ENCODE results near the gene SACS. TPM values are rescaled to one million over a fixed set of nuclear protein-coding genes. Genes with fewer than 3 reads are reported as not detected.
A peak's percentile ranks its signal among the peaks of the same experiment; 100 is the strongest.

Gene SACS
- total and polyA plus RNA-seq, 2 donors (not counting 3 experiments of a cell fraction or from before 2014, with no cell fraction given), result 14.8 to 72.7 TPM

- POLR2A ChIA-PET, result no interaction called here
- peaks cover 53% of the 10 kb centered on the region for H3K79me2 ChIP-seq (ENCODE audit: control insufficient read depth, insufficient read depth, low read length)
Measured at GRCh38 chr13:23365652-23366051, 67.8 kb downstream of the SACS start.

More at GRCh38 chr13:23365652-23366051, 67.8 kb downstream of the SACS start:
- no peak overlapping the region for H3K27ac ChIP-seq (ENCODE audit: insufficient read depth, low read depth, low read length)
- H3K4me3 ChIP-seq (replicated peaks in 1 of 3; ENCODE audit: insufficient read depth in 1 of 3, low read depth in 1 of 3, low read length in 3 of 3), result no peak overlapping the region
- peak; percentile 12 for FAIRE-seq
- TF ChIP-seq MAX (IDR thresholded peaks at IDR 0.05; ENCODE audit: insufficient read depth, insufficient read length) (no peak), GATA2 (IDR thresholded peaks at IDR 0.05; ENCODE audit: insufficient read depth, insufficient read length, low read depth, low read length) (no peak), CTCF (IDR thresholded peaks at IDR 0.05; ENCODE audit: extremely low read depth in 1 of 2, insufficient read depth in 1 of 2, low read depth in 1 of 2, low read length in 2 of 2) (no peak), POLR2A (IDR thresholded peaks at IDR 0.05; ENCODE audit: low read depth, low read length) (no peak), MYC (IDR thresholded peaks at IDR 0.05; ENCODE audit: low read depth, low read length) (no peak), EZH2 (IDR thresholded peaks at IDR 0.05; ENCODE audit: borderline replicate concordance, low read depth, low read length, severe bottlenecking) (no peak), POLR2AphosphoS5 (IDR thresholded peaks at IDR 0.05; ENCODE audit: insufficient read depth, low read depth, low read length) (no peak), FOS (IDR thresholded peaks at IDR 0.05; ENCODE audit: borderline replicate concordance, insufficient read depth, low read length) (no peak), JUN (IDR thresholded peaks at IDR 0.05; ENCODE audit: borderline replicate concordance, insufficient read depth, insufficient read length, low read depth) (no peak)
- DNase-seq (ENCODE audit: low read depth, low spot score), result no peak
- no peak overlapping the region for H3K9ac ChIP-seq (replicated peaks; ENCODE audit: extremely low read depth, insufficient read depth, low read length)
- CTCF ChIA-PET, result interaction anchor here (0.9 kb wide), 2 partner anchors 11 to 16 kb away, joined by 3 read pairs; no protein-coding TSS in a partner anchor
- dilution Hi-C loops (cut with MboI; ENCODE audit: extremely low pct_ligation_motif_present, low sequenced_read_pairs), result no loop called here
- H2AFZ ChIP-seq (ENCODE audit: low read depth, low read length), result no peak overlapping the region
- no peak overlapping the region for H3K4me2 ChIP-seq (ENCODE audit: insufficient read depth, low read length)
- H3K27me3 ChIP-seq (ENCODE audit: control insufficient read depth in 2 of 2, insufficient read depth in 2 of 2, low read length in 2 of 2), result no peaks in the 10 kb centered on the region
- no peaks in the 10 kb centered on the region for H3K9me3 ChIP-seq (replicated peaks; ENCODE audit: control insufficient read depth, insufficient read depth, low read length)
- intact Hi-C loops (cut with micrococcal nuclease), result no loop called here
- H3K9me1 ChIP-seq (replicated peaks; ENCODE audit: control insufficient read depth, extremely low read depth, insufficient read depth, low read length), result no peaks in the 10 kb centered on the region
- BruUV-seq (replicated peaks), result no TSS peak
- H3K4me1 ChIP-seq (ENCODE audit: control insufficient read depth, extremely low read depth, insufficient read depth, low read length), result no peaks in the 10 kb centered on the region
- H3K36me3 ChIP-seq (ENCODE audit: control insufficient read depth in 2 of 2, extremely low read depth in 1 of 2, insufficient read depth in 2 of 2, low read length in 2 of 2), result peaks cover 18 to 32% of the 10 kb centered on the region in 2 experiments
- no peaks in the 10 kb centered on the region for H4K20me1 ChIP-seq (replicated peaks; ENCODE audit: control insufficient read depth, extremely low read depth, insufficient read depth, low read length)
